Endodermal cell (in vitro differentiated cells): Measurements from ENCODE around the gene AOC2. TPM values are rescaled to one million over a fixed set of nuclear protein-coding genes. Genes with fewer than 3 reads are reported as not detected.
A peak's percentile ranks its signal among the peaks of the same experiment; 100 is the strongest.

Experiments used
- DNase-seq: peaks from one replicate; pipeline ENCODE4 v3.0.0-alpha.2; 2017
- H3K27ac ChIP-seq: 2 replicates; pipeline ENCODE4 v1.5.1; 2013; ENCODE audit warnings: mild to moderate bottlenecking, low read depth, low read length, moderate library complexity
- H3K27me3 ChIP-seq: 2 replicates; pipeline ENCODE4 v1.6.1; 2013; ENCODE audit warnings: mild to moderate bottlenecking, low read length, moderate library complexity; ENCODE audit not compliant: insufficient read depth, control insufficient read depth, poor library complexity, severe bottlenecking
- H3K36me3 ChIP-seq: 2 replicates; pipeline ENCODE4 v1.7.0; 2013; ENCODE audit warnings: mild to moderate bottlenecking, low read length, moderate library complexity; ENCODE audit not compliant: control insufficient read depth, insufficient read depth
- H3K4me1 ChIP-seq: one replicate; pipeline ENCODE4 v1.7.0; 2013; ENCODE audit warnings: low read length; ENCODE audit not compliant: control insufficient read depth, insufficient read depth
- H3K4me3 ChIP-seq: 2 replicates; pipeline ENCODE4 v1.5.1; 2013; ENCODE audit warnings: mild to moderate bottlenecking, low read length, moderate library complexity
- H3K9ac ChIP-seq: 2 replicates; pipeline ENCODE4 v1.6.1; 2013; ENCODE audit warnings: mild to moderate bottlenecking, low read length, moderate library complexity; ENCODE audit not compliant: poor library complexity, severe bottlenecking; ENCODE audit errors: extremely low read depth
- H3K9me3 ChIP-seq: 2 replicates; pipeline ENCODE4 v1.6.1; 2013; ENCODE audit warnings: mild to moderate bottlenecking, low read length, moderate library complexity; ENCODE audit not compliant: control insufficient read depth
- H3K27ac Mint-ChIP-seq: 2 replicates; pipeline ENCODE4 v1.8.0; 2020; ENCODE audit warnings: mixed read lengths
- H3K27me3 Mint-ChIP-seq: 2 replicates; pipeline ENCODE4 v1.8.0; 2021; ENCODE audit warnings: mild to moderate bottlenecking, mixed read lengths; ENCODE audit not compliant: insufficient read depth
- H3K36me3 Mint-ChIP-seq: 2 replicates; pipeline ENCODE4 v1.8.0; 2020; ENCODE audit warnings: low read depth, mixed read lengths
- H3K4me1 Mint-ChIP-seq: 2 replicates; pipeline ENCODE4 v1.8.0; 2020; ENCODE audit warnings: mixed read lengths
- H3K4me3 Mint-ChIP-seq: 2 replicates; pipeline ENCODE4 v1.8.0; 2020; ENCODE audit warnings: mild to moderate bottlenecking, moderate library complexity, mixed read lengths
- H3K9me3 Mint-ChIP-seq: 2 replicates; pipeline ENCODE4 v1.8.0; 2020; ENCODE audit warnings: mild to moderate bottlenecking, mixed read lengths
- CTCF ChIP-seq: fragments of 200-600 bp; sonication (generic); conservative IDR thresholded peaks from 2 replicates; pipeline ENCODE4 v1.5.0; 2021; ENCODE audit warnings: antibody characterized with exemption, mild to moderate bottlenecking
- WGBS, 2 experiments: methylation state at CpG; one replicate each; pipeline versions ENCODE4 v1.1.5 to v1.1.7; 2013; ENCODE audit warnings: missing lambda C conversion rate in 2 of 2, mixed read lengths in 1 of 2; ENCODE audit not compliant: insufficient coverage in 1 of 2, insufficient read length in 1 of 2; 5-methylcytosine and 5-hydroxymethylcytosine counted together
- total RNA-seq, 2 donors: library from RNA; stranded (reverse); fragmentation: NEBNext Ultra II Directional in 1 of 2; extraction: Animal tissue kit (Norgen Biotek cat#: 25700) in 1 of 2; gene quantifications; 2 replicates in 1 of 2; 3 replicates in 1 of 2; pipeline ENCODE4 v1.2.1, GENCODE V29; 2021

The AOC2 gene
- total RNA-seq, 2 donors from 2014 or later = 3.7 to 3.8 TPM

- H3K4me1 ChIP-seq = peaks cover 3% of the 10 kb centered on the region
- Mint-ChIP-seq H3K4me1 (peaks cover 18% of the 10 kb centered on the region), H3K27ac (no peak overlapping the region), H3K27me3 (no peaks in the 10 kb centered on the region), H3K9me3 (no peaks in the 10 kb centered on the region), H3K36me3 (peaks cover 48% of the 10 kb centered on the region), H3K4me3 (no peak overlapping the region)
- H3K9ac ChIP-seq = no peak overlapping the region
- H3K4me3 ChIP-seq = no peak overlapping the region
- TF ChIP-seq CTCF = no peak
- peaks cover 42% of the 10 kb centered on the region for H3K36me3 ChIP-seq
- 92% methylated on average over 7 of the region's 7 CpGs; no CpG with 5 or more reads in 1 of the 2 experiments for WGBS, 2 experiments
- H3K9me3 ChIP-seq = no peaks in the 10 kb centered on the region
- no peak for DNase-seq
- no peaks in the 10 kb centered on the region for H3K27me3 ChIP-seq
- H3K27ac ChIP-seq = no peak overlapping the region
Measured at GRCh38 chr17:42845918-42846593, 1.7 kb downstream of the AOC2 start.

- H3K9ac ChIP-seq = no peak overlapping the region
- no peaks in the 10 kb centered on the region for H3K9me3 ChIP-seq
- H3K36me3 Mint-ChIP-seq = peaks cover 42% of the 10 kb centered on the region
- no peak for DNase-seq
- 90 to 92% methylated on average over 5 to 8 of the region's 9 CpGs for WGBS, 2 experiments
- H3K27me3 ChIP-seq = no peaks in the 10 kb centered on the region
- H3K27me3 Mint-ChIP-seq = no peaks in the 10 kb centered on the region
- no peak for TF ChIP-seq CTCF
- H3K27ac Mint-ChIP-seq = peak overlapping the region; percentile 35
- H3K36me3 ChIP-seq = peaks cover 35% of the 10 kb centered on the region
- H3K4me1 ChIP-seq = peaks cover 3% of the 10 kb centered on the region
- no peak overlapping the region for H3K4me3 Mint-ChIP-seq
- H3K27ac ChIP-seq = no peak overlapping the region
- peaks cover 17% of the 10 kb centered on the region for H3K4me1 Mint-ChIP-seq
- H3K4me3 ChIP-seq = no peak overlapping the region
- no peaks in the 10 kb centered on the region for H3K9me3 Mint-ChIP-seq
Measured at GRCh38 chr17:42846594-42847280, 2.4 kb downstream of the AOC2 start.

- H3K4me1 ChIP-seq = peaks cover 1% of the 10 kb centered on the region
- H3K27ac ChIP-seq = no peak overlapping the region
- H3K27me3 Mint-ChIP-seq = no peaks in the 10 kb centered on the region
- 80 to 90% methylated on average over 1 to 3 of the region's 3 CpGs for WGBS, 2 experiments
- H3K4me3 ChIP-seq = no peak overlapping the region
- H3K36me3 ChIP-seq = peaks cover 26% of the 10 kb centered on the region
- DNase-seq = no peak
- peaks cover 4% of the 10 kb centered on the region for H3K4me1 Mint-ChIP-seq
- no peaks in the 10 kb centered on the region for H3K9me3 Mint-ChIP-seq
- no peaks in the 10 kb centered on the region for H3K9me3 ChIP-seq
- no peak for TF ChIP-seq CTCF
- no peaks in the 10 kb centered on the region for H3K27me3 ChIP-seq
- no peak overlapping the region for H3K27ac Mint-ChIP-seq
- H3K36me3 Mint-ChIP-seq = peaks cover 28% of the 10 kb centered on the region
- no peak overlapping the region for H3K4me3 Mint-ChIP-seq
- no peak overlapping the region for H3K9ac ChIP-seq
Measured at GRCh38 chr17:42848093-42848492, 3.7 kb downstream of the AOC2 start.
